Neural progenitor cell (in vitro differentiated cells): Measurements from ENCODE around the gene SCAPER. TPM values are rescaled to one million over a fixed set of nuclear protein-coding genes. Genes with fewer than 3 reads are reported as not detected.

Experiments used
- DNase-seq: peaks from one replicate; pipeline ENCODE4 v3.0.0-alpha.2; 2016; ENCODE audit warnings: low spot score
- H2AFZ ChIP-seq: fragments of 200-600 bp; sonication (generic); replicated peaks from 2 replicates; pipeline ENCODE4 v1.6.1; 2016; ENCODE audit warnings: antibody characterized with exemption
- H3F3A ChIP-seq: fragments of 200-600 bp; sonication (generic); 2 replicates; pipeline ENCODE4 v1.6.1; 2016; ENCODE audit warnings: antibody characterized with exemption, low read depth
- H3K27ac ChIP-seq: fragments of 200-600 bp; sonication (generic); 2 replicates; pipeline ENCODE4 v1.5.1; 2016; ENCODE audit warnings: mild to moderate bottlenecking
- H3K27me3 ChIP-seq: fragments of 200-600 bp; sonication (generic); 2 replicates; pipeline ENCODE4 v1.6.1; 2016; ENCODE audit warnings: mild to moderate bottlenecking, moderate library complexity
- H3K36me3 ChIP-seq: fragments of 200-600 bp; sonication (generic); 2 replicates; pipeline ENCODE4 v1.5.1; 2016
- H3K4me1 ChIP-seq: fragments of 200-600 bp; sonication (generic); 2 replicates; pipeline ENCODE4 v1.6.1; 2016; ENCODE audit warnings: mixed run types
- H3K4me2 ChIP-seq: fragments of 200-600 bp; sonication (generic); 2 replicates; pipeline ENCODE4 v1.6.1; 2016
- H3K4me3 ChIP-seq: fragments of 200-600 bp; sonication (generic); 2 replicates; pipeline ENCODE4 v1.5.1; 2016
- H3K79me2 ChIP-seq: fragments of 200-600 bp; sonication (generic); 2 replicates; pipeline ENCODE4 v1.6.1; 2016; ENCODE audit warnings: low read depth
- H3K9ac ChIP-seq: fragments of 200-600 bp; sonication (generic); 2 replicates; pipeline ENCODE4 v1.6.1; 2016
- H3K9me3 ChIP-seq: fragments of 200-600 bp; sonication (generic); 2 replicates; pipeline ENCODE4 v1.5.1; 2016; ENCODE audit warnings: low read depth
- H4K20me1 ChIP-seq: fragments of 200-600 bp; sonication (generic); 2 replicates; pipeline ENCODE4 v1.6.1; 2016; ENCODE audit warnings: low read depth
- H3K27ac Mint-ChIP-seq: 3 replicates; pipeline ENCODE4 v1.8.0; 2021; ENCODE audit warnings: mixed read lengths
- H3K27me3 Mint-ChIP-seq: 2 replicates; pipeline ENCODE4 v1.8.0; 2022; ENCODE audit warnings: low read depth, mild to moderate bottlenecking, inconsistent platforms, moderate library complexity, mixed read lengths; ENCODE audit not compliant: insufficient read depth
- H3K36me3 Mint-ChIP-seq: 3 replicates; pipeline ENCODE4 v1.8.0; 2021; ENCODE audit warnings: mixed read lengths
- H3K4me1 Mint-ChIP-seq: 3 replicates; pipeline ENCODE4 v1.8.0; 2021; ENCODE audit warnings: mixed read lengths
- H3K4me3 Mint-ChIP-seq: 3 replicates; pipeline ENCODE4 v1.8.0; 2021; ENCODE audit warnings: mild to moderate bottlenecking, moderate library complexity, mixed read lengths
- H3K9me3 Mint-ChIP-seq: 3 replicates; pipeline ENCODE4 v1.8.0; 2020; ENCODE audit warnings: mixed read lengths
- CTCF ChIP-seq: fragments of 200-600 bp; sonication (generic); IDR thresholded peaks from 2 replicates; pipeline ENCODE4 v1.5.1; 2017; ENCODE audit warnings: antibody characterized with exemption, mild to moderate bottlenecking
- EZH2 ChIP-seq: fragments of 200-600 bp; sonication (generic); IDR thresholded peaks from 2 replicates; pipeline ENCODE4 v1.6.1; 2017; ENCODE audit warnings: antibody characterized with exemption, mild to moderate bottlenecking, moderate library complexity
- EZH2phosphoT487 ChIP-seq: fragments of 200-600 bp; sonication (generic); IDR thresholded peaks from 2 replicates; pipeline ENCODE4 v1.6.1; 2017; ENCODE audit warnings: antibody characterized with exemption
- total RNA-seq: library from RNA; depleted of rRNA; stranded (reverse); fragments of >200 nt; gene quantifications from 2 replicates; pipeline ENCODE4 v1.2.3, GENCODE V29; 2015; ENCODE audit warnings: low replicate concordance

SCAPER gene
- total RNA-seq, 1 donor from 2014 or later: 20.4 TPM

- H3K9me3 Mint-ChIP-seq: peaks cover 2% of the 10 kb centered on the region
- peak overlapping the region; percentile 60 for H2AFZ ChIP-seq
Observed at GRCh38 chr15:76330080-76330680, 575.0 kb downstream of the SCAPER start.

GRCh38 chr15:76328958-76329357, 576.2 kb downstream of the SCAPER start:
- H3K4me2 ChIP-seq: no peak overlapping the region
- no peak overlapping the region for H2AFZ ChIP-seq
- no peak overlapping the region for H3K9ac ChIP-seq
- no peaks in the 10 kb centered on the region for H3K4me1 ChIP-seq
- peaks cover under 1% of the 10 kb centered on the region for H3F3A ChIP-seq
- H3K79me2 ChIP-seq: no peaks in the 10 kb centered on the region
- Mint-ChIP-seq H3K4me1 (peaks cover under 1% of the 10 kb centered on the region), H3K4me3 (no peak overlapping the region), H3K27ac (no peak overlapping the region), H3K27me3 (peaks cover 21% of the 10 kb centered on the region), H3K9me3 (no peaks in the 10 kb centered on the region), H3K36me3 (no peaks in the 10 kb centered on the region)
- no peaks in the 10 kb centered on the region for H4K20me1 ChIP-seq
- no peaks in the 10 kb centered on the region for H3K36me3 ChIP-seq
- H3K9me3 ChIP-seq: no peaks in the 10 kb centered on the region
- H3K27ac ChIP-seq: no peak overlapping the region
- TF ChIP-seq EZH2 (no peak), EZH2phosphoT487 (no peak), CTCF (no peak)
- no peak for DNase-seq
- peaks cover 17% of the 10 kb centered on the region for H3K27me3 ChIP-seq
- H3K4me3 ChIP-seq: no peak overlapping the region

More at GRCh38 chr15:76330080-76330680, 575.0 kb downstream of the SCAPER start:
- Histone ChIP-seq H3K9me3 (no peaks in the 10 kb centered on the region), H3K4me3 (no peak overlapping the region), H3K27ac (no peak overlapping the region), H3K79me2 (no peaks in the 10 kb centered on the region), H3K4me1 (no peaks in the 10 kb centered on the region), H3K27me3 (peaks cover 23% of the 10 kb centered on the region), H3K9ac (no peak overlapping the region), H4K20me1 (no peaks in the 10 kb centered on the region), H3K4me2 (no peak overlapping the region), H3F3A (peaks cover 4% of the 10 kb centered on the region), H3K36me3 (no peaks in the 10 kb centered on the region)
- Mint-ChIP-seq H3K36me3 (peaks cover 3% of the 10 kb centered on the region), H3K4me3 (no peak overlapping the region), H3K27ac (no peak overlapping the region), H3K4me1 (peaks cover 5% of the 10 kb centered on the region), H3K27me3 (peaks cover 33% of the 10 kb centered on the region)
- peak; percentile 76 for DNase-seq
- peak; percentile 60 for TF ChIP-seq CTCF
- TF ChIP-seq EZH2: no peak
- TF ChIP-seq EZH2phosphoT487: no peak

GRCh38 chr15:76328106-76328696, 576.9 kb downstream of the SCAPER start:
- H3K27ac Mint-ChIP-seq: no peak overlapping the region

More at GRCh38 chr15:76328106-76328696, 576.9 kb downstream of the SCAPER start:
- Mint-ChIP-seq H3K4me3 (no peak overlapping the region), H3K9me3 (no peaks in the 10 kb centered on the region), H3K4me1 (no peaks in the 10 kb centered on the region), H3K36me3 (no peaks in the 10 kb centered on the region), H3K27me3 (peaks cover 14% of the 10 kb centered on the region)
- Histone ChIP-seq H3K9ac (no peak overlapping the region), H4K20me1 (no peaks in the 10 kb centered on the region), H3K27me3 (peaks cover 16% of the 10 kb centered on the region), H3K27ac (no peak overlapping the region), H3K9me3 (no peaks in the 10 kb centered on the region), H3K36me3 (no peaks in the 10 kb centered on the region), H3K79me2 (no peaks in the 10 kb centered on the region), H2AFZ (no peak overlapping the region), H3K4me3 (no peak overlapping the region), H3K4me1 (no peaks in the 10 kb centered on the region), H3F3A (no peaks in the 10 kb centered on the region), H3K4me2 (no peak overlapping the region)
- TF ChIP-seq CTCF: no peak
- no peak for TF ChIP-seq EZH2phosphoT487
- no peak for TF ChIP-seq EZH2
- DNase-seq: no peak
